ENCODE results near the gene BRD7.
A peak's percentile ranks its signal among the peaks of the same experiment; 100 is the strongest.

BRD7 gene

DNA sequence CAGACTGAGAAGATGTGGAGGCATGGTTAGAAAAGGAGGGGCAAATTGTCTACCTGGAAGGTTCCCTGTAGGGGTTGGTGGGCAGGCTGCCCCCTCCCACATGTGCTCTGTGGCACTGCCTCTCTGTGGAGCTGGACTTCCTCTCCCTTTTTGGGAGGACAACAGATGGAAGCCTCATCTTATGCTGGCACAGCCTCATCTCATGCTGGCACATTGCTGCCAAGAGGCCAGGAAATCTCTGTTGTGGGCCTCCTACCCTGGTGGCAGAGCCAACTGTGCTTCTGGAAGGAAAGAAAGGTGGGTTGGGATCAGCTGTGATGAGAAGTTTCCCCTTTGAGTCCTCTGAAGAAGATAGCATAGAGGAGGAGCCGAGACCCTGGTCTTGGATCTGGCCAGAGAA, 19.7 kb upstream of the BRD7 start:
- no peak for DNase-seq

DNA sequence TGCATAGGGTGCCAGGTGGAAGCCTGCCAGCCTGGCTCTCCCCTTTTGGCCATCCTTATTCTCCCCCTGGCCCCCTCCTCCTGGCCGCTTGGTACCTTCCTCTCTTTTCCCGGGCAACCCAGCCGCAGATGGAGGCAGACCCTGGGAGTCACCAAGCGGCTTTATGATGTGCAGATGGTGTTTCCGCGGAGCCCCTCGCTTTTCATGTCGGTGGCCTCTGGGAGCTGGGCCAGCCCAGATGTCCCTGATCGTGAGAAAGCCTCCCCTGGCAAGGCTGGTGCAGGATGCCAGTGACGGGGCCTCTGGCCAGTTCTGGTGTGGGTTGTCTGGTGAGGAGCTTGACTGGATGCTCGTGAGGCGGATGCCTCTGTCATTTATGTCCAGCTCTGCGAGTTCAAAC, 18.0 kb upstream of the BRD7 start:
- peak; percentile 50 for DNase-seq

DNA sequence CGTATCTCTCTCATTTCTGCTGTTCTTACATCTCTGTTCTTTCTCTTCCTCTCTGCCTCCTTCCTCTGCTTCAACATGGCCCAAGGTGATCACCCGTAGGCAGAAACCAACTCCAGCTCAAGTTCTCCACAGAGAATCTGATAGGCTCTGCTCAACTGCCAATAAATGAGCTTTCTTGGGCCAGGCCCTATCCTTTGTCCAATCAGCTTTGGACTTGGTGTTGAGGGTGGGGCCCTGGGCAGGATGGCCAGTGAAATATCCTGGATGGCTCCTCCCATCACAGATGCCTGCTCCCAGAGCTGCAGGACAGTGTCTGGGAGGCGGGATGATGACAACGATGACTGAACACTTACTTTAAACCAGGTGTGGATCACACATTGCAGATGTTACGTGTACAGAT, 17.4 kb upstream of the BRD7 start:
- no peak for DNase-seq

GRCh38 chr16:50384500-50385135, 15.8 kb upstream of the BRD7 start:
- DNase-seq: no peak

- DNase-seq: no peak
These were observed 13.1 kb upstream of the BRD7 start for GRCh38 chr16:50381679-50382440.

- DNase-seq: no peak
These were observed 9.6 kb upstream of the BRD7 start for GRCh38 chr16:50378417-50378816.

DNA sequence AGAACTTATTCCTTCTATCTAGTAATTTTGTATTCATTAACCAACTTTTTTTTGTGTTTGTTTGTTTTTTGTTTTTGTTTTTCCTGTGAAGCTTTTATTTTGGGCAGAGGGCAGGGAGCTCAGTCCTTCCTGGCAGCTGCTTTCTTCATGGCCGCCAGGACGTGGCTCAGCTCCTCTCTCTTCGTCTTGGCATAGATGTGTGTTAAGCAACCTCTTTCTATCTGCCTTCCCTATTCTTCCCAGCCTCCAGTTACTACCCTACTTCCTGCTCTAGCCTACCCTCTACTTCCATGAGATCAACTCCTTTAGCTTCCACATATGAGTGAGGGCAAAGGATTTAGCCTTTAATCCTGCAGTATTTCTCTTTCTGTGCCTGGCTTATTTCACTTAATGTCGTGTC, 8.2 kb upstream of the BRD7 start:
- no peak for DNase-seq

DNA sequence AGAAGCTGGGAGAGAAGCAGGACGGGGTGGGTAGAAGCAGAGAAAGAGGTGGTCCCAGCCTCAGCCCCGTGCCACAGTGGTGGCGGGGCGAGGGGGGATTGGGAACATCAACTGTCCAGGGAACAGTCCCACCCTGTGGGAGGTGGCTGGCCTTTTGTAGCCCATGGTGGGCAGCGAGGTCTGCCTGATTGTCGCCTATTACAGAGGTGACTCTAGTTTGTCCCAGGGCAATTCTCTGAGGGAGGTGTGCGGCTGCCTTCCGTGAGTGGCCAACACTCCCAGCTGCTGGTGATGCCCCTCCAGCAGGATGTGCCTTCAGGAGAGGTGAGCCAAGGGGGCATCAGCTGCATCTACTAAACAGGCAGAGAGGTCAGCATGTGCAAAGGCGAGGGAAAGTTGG, 5.0 kb upstream of the BRD7 start:
- DNase-seq: no peak

DNA sequence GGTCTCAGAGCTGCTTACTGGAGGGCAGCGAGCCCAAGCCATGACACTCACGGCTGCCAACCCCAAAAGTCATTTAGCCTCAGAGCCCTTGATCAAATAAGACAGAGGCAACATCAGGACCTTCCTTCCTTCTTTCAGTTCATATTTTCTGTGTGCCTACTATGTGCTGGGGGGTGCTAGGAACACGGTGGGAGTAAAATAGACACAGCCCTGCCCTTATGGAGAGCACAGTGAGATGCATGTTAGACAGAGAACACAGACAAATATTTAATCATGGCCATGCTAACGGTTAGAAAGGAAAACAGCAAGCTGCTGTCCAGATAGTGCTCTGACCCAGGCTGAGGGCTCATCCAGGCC, 4.5 kb upstream of the BRD7 start:
- no peak for DNase-seq

DNA sequence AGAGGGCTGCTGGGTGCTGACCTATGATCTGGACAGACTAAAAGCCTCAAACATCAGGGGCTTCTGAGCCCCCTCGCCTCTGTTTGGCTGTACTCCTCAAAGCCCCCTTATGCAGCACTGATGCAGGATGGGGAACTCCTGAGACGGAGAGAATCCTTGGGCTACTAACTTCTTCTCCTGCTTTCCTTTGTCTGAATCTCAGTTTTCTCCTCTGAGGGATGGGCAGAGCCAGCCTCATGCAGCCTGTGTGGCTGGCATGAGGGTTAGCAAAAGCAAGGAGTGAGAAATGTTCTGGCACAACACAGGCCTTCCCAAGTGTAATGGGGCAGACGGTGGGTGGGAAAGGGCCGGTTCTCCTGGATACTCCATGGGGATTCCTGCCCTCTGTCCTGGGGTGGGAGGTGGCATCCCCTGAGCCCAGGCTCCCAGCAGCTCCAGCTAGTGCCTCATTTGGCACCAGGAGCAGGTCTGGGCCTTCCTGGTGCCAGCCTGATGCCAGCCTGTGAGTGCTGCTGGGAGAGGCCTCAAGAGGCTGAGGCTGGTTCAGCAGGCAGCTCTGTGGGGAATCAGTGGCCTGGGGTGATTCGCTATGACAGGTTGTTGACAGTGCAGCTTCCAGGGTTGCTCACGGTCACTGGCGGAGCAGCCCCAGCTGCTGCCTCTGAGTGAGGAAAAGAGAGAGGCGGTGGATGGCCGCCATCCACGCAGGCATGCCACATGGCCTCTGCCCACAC, 4.0 kb upstream of the BRD7 start:
- peak; percentile 27 for DNase-seq

DNA sequence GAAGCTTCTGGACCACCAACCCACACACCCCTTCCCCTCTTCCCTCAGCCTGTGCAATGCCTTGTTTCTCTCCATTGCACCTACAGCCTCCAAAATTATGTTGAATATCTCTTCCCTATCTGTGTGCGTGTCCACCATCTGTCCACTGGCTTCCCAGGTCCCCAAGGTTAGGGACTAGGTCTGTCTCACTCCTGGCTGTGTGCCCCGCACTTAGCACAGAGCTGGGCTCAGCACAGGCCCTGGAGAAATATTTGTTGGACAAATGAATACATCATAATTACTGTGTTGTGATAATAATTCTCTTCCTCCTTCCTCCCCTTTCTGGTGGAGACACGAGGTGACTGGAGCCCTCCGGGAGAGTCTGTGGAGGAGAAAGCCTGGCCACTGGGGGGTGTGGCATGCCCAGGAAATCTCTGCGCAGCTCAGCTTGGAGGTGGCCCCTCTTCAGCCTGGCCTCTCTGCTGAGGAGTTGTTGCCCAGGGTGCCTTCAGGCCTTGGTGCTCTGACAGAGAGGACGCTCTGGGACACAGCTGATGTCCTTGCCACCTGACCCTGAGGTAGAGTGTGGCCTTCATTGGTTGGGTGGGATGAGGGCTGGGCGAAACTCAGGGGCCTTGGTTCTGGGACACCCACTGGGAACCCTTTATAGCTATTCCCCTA, 3.3 kb upstream of the BRD7 start:
- no peak for DNase-seq

DNA sequence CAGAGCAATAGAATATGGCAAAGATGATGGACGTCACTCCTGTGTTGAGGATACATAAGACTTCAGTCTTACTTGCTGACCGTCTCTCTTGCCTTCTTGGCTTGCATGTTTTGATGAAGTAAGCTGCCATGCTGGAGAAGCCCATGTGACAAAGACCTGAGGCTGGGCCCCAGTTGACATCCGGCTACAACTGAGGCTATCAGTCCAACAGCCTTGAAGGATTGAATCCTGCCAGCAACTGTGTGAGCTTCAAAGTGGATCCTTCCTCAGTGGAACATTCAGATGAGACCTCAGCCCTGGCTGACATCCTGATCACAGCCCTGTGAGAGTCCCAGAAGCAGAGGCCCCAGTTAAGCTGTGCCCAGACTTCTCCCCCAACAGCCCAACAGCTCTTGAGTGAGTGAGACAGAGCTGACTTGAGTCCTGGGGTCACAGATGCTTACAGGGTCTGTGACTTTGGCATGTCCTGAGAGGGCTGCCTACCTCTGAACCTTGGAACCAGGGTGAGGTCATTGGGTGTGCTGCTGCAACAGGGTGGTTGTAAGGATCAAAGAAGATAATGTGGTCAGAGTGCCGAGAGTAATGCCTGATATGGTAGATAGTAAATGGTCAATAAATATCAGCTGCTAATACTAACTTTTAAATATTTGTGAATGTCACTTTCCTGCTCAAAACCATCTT, 2.4 kb upstream of the BRD7 start:
- no peak for DNase-seq

DNA sequence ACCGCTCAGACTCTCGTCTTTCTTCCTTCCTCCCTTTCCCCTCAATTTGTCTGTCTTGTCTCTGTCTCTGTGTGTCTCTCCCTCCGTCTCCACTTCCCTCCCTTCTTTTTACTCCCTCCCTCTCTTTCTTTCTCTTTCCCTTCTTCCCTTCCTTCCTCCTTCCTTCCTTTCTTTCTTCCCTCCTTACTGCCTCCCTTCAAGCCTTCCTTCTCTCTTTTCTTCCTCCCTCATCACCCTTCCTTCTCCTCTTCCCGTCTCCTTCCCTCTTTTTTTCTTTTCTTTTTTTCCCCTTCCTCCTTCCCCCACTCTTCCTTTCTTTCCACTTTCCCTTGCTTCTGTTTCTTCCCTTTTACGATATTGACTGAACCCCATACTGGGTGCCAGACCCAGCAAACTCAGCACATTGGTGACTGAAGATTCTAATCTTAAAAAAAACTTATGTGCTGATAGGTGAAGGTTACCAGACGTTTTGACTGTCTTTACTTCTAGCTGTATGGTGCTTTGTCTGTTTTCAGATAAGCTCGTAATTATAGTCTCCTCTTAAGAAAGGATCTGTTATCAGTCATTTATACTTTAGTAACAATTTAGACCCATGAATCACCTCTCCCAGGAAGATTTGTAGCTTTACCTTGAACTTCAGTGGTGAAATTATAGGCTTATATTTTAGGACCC, 481 bp upstream of the BRD7 start:
- no peak for DNase-seq

DNA sequence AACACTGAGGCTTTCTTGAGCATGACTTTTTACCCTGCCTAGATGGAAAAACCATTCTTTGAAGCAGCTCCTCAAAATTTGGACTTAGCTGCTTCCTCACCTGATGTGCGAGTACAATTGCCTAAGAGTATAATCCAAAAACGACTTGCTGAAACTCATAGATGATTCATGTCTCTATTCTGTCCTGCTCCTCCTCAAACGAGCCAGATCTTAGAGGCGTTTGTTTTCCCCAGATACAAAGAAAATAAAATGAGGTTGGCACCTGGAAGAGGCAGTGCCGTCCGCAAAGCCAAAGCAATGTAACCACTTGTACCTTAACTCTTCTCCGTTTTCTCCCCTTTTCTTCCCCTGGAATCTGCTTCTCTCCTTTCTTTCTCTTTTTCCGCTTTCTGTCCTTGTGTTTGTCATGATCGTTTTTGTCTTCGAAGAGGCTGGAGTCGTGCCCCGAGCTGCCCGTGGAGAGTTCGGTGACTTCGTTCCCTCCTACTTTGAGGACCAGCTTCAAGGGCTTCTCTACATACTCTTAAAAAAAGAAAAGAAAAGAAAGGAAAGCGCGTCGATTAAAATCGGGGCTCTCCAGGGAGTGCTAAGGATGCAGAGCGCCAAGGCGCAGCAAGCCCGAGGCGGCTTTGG, 895 bp downstream of the BRD7 start:
- peak; percentile 8 for DNase-seq

GRCh38 chr16:50365791-50366575, 2.8 kb downstream of the BRD7 start:
- DNase-seq: no peak

DNA sequence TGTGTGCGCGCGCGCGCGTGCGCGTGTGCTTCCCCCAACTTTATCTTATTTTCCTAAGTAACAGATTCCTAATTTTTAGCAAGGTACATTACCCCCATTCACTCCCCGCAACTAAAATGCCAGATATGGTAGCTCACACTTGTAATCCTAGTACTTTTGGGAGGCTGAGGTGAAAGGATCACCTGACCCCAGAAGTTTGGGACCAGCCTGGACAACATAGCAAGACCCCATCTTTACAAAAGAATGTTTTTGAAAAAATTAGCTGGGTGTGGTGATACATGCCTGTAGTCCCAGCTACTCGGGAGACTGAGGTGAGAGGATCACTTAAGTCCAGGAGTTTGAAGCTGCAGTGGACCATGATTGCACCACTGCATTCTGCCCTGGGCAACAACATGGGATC, 5.1 kb downstream of the BRD7 start:
- DNase-seq: no peak

DNA sequence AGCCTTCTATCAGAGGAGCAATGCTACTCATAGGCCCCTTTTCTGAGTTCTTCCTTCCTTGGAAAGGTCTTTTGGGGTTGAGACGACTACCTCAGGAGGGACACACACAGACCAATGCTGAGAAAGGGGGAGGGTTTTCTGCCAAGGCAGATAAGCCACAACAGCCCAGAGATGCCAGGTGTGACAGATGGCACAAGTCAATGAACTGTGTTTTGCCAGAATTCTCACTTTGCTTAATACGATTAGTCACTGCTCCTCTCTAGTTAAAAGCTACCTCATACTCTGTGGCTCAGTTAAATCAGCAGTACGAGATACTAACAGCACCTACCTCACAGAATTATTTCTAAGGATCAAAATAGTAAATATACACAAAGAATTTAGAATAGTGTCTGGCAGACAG, 8.0 kb downstream of the BRD7 start:
- DNase-seq: no peak

GRCh38 chr16:50360033-50360778, 8.6 kb downstream of the BRD7 start:
- DNase-seq: no peak

DNA sequence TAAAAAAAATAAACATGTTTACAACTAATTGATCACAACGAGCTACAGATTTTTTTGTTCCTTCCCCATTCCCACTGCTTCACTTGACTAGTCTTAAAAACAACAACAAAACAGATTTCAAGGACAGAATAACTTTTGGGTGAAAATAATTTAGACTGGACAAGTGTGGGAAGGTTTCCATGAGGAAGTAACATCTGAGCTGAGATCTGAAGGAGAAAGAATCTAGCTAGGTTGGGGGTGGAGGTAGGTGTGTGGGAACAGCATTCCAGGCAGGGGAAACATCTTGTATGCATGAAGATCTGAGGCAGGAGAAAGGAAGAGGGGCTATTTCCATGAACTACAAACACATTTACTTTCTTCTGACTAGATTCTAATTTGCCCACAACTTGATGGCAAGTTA, 9.2 kb downstream of the BRD7 start:
- no peak for DNase-seq
